SK-N-SH (cell line): ENCODE results near the gene PYCR2.

Source experiments
- ELF1 ChIP-seq: IDR thresholded peaks from 2 replicates; pipeline ENCODE4 v1.4.0; 2012
- MXI1 ChIP-seq: IDR thresholded peaks from 2 replicates; pipeline ENCODE4 v1.6.1; 2012; ENCODE audit warnings: mild to moderate bottlenecking, low read depth, low read length, improper control_type of control experiment
- TF ChIP-seq, protein P1 (sequence below): fragments of 200-600 bp; sonication (generic); IDR thresholded peaks from 2 replicates; pipeline ENCODE4 v1.6.1; 2017; ENCODE audit warnings: antibody characterized with exemption, mild to moderate bottlenecking, moderate library complexity

- TF ChIP-seq ELF1, result no peak
- TF ChIP-seq, protein P1, sequence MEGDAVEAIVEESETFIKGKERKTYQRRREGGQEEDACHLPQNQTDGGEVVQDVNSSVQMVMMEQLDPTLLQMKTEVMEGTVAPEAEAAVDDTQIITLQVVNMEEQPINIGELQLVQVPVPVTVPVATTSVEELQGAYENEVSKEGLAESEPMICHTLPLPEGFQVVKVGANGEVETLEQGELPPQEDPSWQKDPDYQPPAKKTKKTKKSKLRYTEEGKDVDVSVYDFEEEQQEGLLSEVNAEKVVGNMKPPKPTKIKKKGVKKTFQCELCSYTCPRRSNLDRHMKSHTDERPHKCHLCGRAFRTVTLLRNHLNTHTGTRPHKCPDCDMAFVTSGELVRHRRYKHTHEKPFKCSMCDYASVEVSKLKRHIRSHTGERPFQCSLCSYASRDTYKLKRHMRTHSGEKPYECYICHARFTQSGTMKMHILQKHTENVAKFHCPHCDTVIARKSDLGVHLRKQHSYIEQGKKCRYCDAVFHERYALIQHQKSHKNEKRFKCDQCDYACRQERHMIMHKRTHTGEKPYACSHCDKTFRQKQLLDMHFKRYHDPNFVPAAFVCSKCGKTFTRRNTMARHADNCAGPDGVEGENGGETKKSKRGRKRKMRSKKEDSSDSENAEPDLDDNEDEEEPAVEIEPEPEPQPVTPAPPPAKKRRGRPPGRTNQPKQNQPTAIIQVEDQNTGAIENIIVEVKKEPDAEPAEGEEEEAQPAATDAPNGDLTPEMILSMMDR, result no peak
- TF ChIP-seq MXI1, result no peak
Measured at GRCh38 chr1:225958041-225958440, 34.0 kb upstream of the PYCR2 start.
